ENCODE measurements around the gene CUX1. TPM values are rescaled to one million over a fixed set of nuclear protein-coding genes. Genes with fewer than 3 reads are reported as not detected.

Gene CUX1
- total and polyA plus RNA-seq, 2 of the 13 experiments (the other 11 are each of a cell fraction or from before 2014, with no cell fraction given): 13.7 to 14.9 TPM

GRCh38 chr7:102024005-102024768 lies 206.8 kb downstream of the CUX1 start (continued):
- TF ChIP-seq ZNF407 (CRISPR knock-in tag; IDR thresholded peaks at IDR 0.05; ENCODE audit: not compliant biosample characterization) (no peak), MLLT10 (CRISPR knock-in tag; IDR thresholded peaks at IDR 0.05) (no peak), ZNF281 (CRISPR knock-in tag; IDR thresholded peaks at IDR 0.05; ENCODE audit: borderline replicate concordance) (no peak)
